Measurements from ENCODE around the gene AFAP1.

AFAP1 gene

DNA sequence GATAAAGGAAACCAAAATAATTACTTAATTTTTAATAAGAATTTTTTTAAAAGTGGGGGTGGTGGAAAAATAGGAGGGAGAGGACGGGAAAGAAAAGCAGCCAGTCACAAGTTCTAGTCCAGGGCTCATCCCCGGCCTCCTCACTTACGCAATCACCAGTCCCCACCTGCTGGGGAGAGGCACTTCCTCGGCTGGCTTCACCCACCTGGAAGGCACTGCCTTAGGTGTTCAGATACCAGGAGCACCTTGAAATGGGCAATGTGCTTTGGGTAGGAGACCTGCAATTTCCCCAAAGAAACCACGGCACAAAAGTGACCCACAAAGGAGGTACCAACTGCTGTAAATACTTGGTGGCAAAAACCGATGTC is 23.8 kb downstream of the AFAP1 start:
- Histone ChIP-seq H3K4me2 (ENCODE audit: low read length) (no peak overlapping the region), H3K9ac (no peak overlapping the region), H3K9me3 (ENCODE audit: control insufficient read depth, low read length) (no peaks in the 10 kb centered on the region), H3K79me2 (peaks cover 57% of the 10 kb centered on the region), H3K4me1 (peaks cover 13% of the 10 kb centered on the region), H3K27me3 (ENCODE audit: control insufficient read depth, insufficient read depth, low read length) (no peaks in the 10 kb centered on the region), H2AFZ (no peak overlapping the region), H3K27ac (no peak overlapping the region), H3K36me3 (ENCODE audit: control insufficient read depth, insufficient read depth, low read length) (no peaks in the 10 kb centered on the region), H3K4me3 (ENCODE audit: low read depth, low read length) (no peak overlapping the region)
- TF ChIP-seq, protein P1, sequence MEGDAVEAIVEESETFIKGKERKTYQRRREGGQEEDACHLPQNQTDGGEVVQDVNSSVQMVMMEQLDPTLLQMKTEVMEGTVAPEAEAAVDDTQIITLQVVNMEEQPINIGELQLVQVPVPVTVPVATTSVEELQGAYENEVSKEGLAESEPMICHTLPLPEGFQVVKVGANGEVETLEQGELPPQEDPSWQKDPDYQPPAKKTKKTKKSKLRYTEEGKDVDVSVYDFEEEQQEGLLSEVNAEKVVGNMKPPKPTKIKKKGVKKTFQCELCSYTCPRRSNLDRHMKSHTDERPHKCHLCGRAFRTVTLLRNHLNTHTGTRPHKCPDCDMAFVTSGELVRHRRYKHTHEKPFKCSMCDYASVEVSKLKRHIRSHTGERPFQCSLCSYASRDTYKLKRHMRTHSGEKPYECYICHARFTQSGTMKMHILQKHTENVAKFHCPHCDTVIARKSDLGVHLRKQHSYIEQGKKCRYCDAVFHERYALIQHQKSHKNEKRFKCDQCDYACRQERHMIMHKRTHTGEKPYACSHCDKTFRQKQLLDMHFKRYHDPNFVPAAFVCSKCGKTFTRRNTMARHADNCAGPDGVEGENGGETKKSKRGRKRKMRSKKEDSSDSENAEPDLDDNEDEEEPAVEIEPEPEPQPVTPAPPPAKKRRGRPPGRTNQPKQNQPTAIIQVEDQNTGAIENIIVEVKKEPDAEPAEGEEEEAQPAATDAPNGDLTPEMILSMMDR (IDR thresholded peaks at IDR 0.05), result no peak

DNA sequence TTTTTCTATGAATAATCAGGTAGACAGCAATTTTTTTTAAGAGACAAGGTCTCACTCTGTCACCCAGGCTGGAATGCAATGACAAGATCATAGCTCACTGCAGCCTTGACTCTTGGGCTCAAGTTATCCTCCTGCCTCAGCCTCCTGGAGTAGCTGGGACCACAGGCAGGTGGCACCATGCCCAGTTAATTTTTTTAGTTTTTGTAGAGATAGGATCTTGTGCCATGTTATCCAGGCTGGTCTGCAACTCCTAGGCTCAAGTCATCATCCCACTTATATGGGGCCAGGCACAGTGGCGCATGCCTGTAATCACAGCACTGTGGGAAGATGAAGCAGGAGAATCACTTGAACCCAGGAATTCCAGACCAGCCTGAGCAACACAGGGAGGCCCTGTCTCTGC is 26.8 kb downstream of the AFAP1 start:
- TF ChIP-seq, protein P1 (IDR thresholded peaks at IDR 0.05), result no peak
- no peak overlapping the region for H2AFZ ChIP-seq
- H3K79me2 ChIP-seq, result peaks cover 53% of the 10 kb centered on the region
- H3K4me1 ChIP-seq, result peaks cover 12% of the 10 kb centered on the region
- no peak overlapping the region for H3K4me2 ChIP-seq (ENCODE audit: low read length)
- no peaks in the 10 kb centered on the region for H3K27me3 ChIP-seq (ENCODE audit: control insufficient read depth, insufficient read depth, low read length)
- H3K4me3 ChIP-seq (ENCODE audit: low read depth, low read length), result no peak overlapping the region
- no peaks in the 10 kb centered on the region for H3K36me3 ChIP-seq (ENCODE audit: control insufficient read depth, insufficient read depth, low read length)
- no peak overlapping the region for H3K9ac ChIP-seq
- H3K27ac ChIP-seq, result no peak overlapping the region
- H3K9me3 ChIP-seq (ENCODE audit: control insufficient read depth, low read length), result no peaks in the 10 kb centered on the region

DNA sequence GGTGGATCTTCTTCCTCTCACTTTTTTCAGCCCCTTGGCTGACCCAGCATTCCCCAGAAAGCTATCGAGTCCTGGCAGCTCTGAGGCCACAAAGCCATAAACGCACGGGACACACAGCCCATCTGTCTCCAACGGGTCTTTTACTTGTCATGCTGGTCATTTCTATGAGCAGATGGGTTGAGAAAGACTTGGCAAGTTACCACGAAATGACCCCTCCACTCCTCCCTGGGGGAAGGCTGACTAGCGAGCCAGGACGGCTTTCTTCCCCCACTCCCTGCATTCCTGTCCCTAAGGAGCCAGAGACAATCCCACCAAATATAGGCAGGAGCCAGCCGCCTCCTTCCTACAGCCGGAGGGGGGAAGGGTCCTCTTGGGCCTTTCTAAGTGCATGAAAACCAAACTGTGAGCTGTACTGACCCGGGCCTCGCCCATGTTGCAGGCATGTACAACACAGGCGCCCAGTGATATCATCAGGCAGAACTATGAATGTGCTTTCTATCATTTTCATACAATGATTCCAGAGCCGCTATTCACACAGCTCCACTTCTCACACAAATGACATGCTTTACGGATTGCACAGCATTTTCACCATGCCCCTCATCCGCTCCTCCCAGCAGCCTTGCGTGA is 28.6 kb downstream of the AFAP1 start:
- H3K36me3 ChIP-seq (ENCODE audit: control insufficient read depth, insufficient read depth, low read length), result no peaks in the 10 kb centered on the region
- no peak overlapping the region for H3K27ac ChIP-seq
- peaks cover 9% of the 10 kb centered on the region for H3K4me1 ChIP-seq
- no peak overlapping the region for H3K4me2 ChIP-seq (ENCODE audit: low read length)
- peaks cover 43% of the 10 kb centered on the region for H3K79me2 ChIP-seq
- H2AFZ ChIP-seq, result no peak overlapping the region
- no peak overlapping the region for H3K4me3 ChIP-seq (ENCODE audit: low read depth, low read length)
- no peak overlapping the region for H3K9ac ChIP-seq
- no peaks in the 10 kb centered on the region for H3K9me3 ChIP-seq (ENCODE audit: control insufficient read depth, low read length)
- no peaks in the 10 kb centered on the region for H3K27me3 ChIP-seq (ENCODE audit: control insufficient read depth, insufficient read depth, low read length)
- TF ChIP-seq, protein P1 (IDR thresholded peaks at IDR 0.05), result no peak

DNA sequence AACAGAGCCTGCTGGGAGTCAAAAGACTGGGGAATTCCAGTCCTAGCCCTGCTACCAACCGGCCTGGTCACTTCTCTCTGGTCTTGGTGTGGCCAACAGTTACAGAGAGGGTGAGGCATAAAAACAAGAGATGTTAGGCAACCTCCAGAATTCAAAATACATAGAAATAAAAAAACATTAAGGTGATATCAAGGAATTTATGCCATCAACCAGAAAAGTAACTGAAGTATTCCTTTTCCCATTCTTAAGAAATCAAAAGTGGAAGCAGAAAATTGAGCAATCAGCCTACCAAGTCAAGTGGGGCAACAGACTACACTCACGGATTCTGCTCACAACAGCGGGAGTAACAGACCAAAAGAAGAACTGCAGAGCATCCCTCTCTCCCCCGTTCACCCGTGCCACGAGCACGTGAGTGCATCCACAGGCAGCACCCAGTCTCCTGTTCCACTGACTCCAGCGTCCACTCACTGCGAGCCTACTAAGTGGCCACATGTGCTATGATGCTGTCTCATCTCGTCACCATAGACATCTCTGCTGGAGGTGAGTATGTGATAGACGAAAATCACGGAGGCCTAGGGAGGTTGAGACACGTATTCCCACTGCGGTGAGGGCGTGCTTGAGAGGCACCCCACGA is 29.3 kb downstream of the AFAP1 start:
- Histone ChIP-seq H3K4me3 (ENCODE audit: low read depth, low read length) (no peak overlapping the region), H3K27me3 (ENCODE audit: control insufficient read depth, insufficient read depth, low read length) (no peaks in the 10 kb centered on the region), H3K4me2 (ENCODE audit: low read length) (no peak overlapping the region), H3K9ac (no peak overlapping the region), H3K27ac (no peak overlapping the region), H3K9me3 (ENCODE audit: control insufficient read depth, low read length) (no peaks in the 10 kb centered on the region), H3K36me3 (ENCODE audit: control insufficient read depth, insufficient read depth, low read length) (no peaks in the 10 kb centered on the region), H3K4me1 (peaks cover 9% of the 10 kb centered on the region), H2AFZ (no peak overlapping the region), H3K79me2 (peaks cover 41% of the 10 kb centered on the region)
- TF ChIP-seq, protein P1 (IDR thresholded peaks at IDR 0.05), result no peak
